ENCODE results near the gene KCND3. TPM values are rescaled to one million over a fixed set of nuclear protein-coding genes. Genes with fewer than 3 reads are reported as not detected.

Gene KCND3
- total and polyA plus RNA-seq, 2 of the 4 experiments (the other 2 are of a cell fraction), result under 0.01 to 0.03 TPM

GRCh38 chr1:112026501-112026900 is 37.0 kb upstream of the KCND3 start:
- Histone ChIP-seq H4K8ac (ENCODE audit: low read depth in 2 of 2, low read length in 2 of 2) (no peak overlapping the region), H3K9ac (ENCODE audit: low read depth, low read length) (no peak overlapping the region), H2BK5ac (ENCODE audit: low read depth, low read length, poor library complexity, severe bottlenecking) (no peak overlapping the region), H2AFZ (replicated peaks; ENCODE audit: low read length, poor library complexity) (no peak overlapping the region), H3K4me3 (ENCODE audit: insufficient read depth, low read depth, low read length) (no peak overlapping the region), H3K36me3 (ENCODE audit: control insufficient read depth, insufficient read depth, low read length) (no peaks in the 10 kb centered on the region), H3K27ac (ENCODE audit: insufficient read depth, low read length) (no peak overlapping the region), H2BK20ac (ENCODE audit: low read depth, low read length) (no peak overlapping the region), H3K14ac (replicated peaks; ENCODE audit: low read depth, low read length) (no peak overlapping the region), H4K20me1 (ENCODE audit: insufficient read depth, low read length) (no peaks in the 10 kb centered on the region), H2BK15ac (ENCODE audit: low read depth, low read length) (no peak overlapping the region), H2AK5ac (ENCODE audit: low read depth, low read length) (no peak overlapping the region), H2AK9ac (replicated peaks; ENCODE audit: low read depth, low read length, poor library complexity) (no peak overlapping the region), H3K4me1 (ENCODE audit: control insufficient read depth, insufficient read depth, low read length) (no peaks in the 10 kb centered on the region), H3K27me3 (ENCODE audit: control insufficient read depth, insufficient read depth, low read length) (peaks cover 2% of the 10 kb centered on the region; the same call in 1 of the 2 replicates), H3K56ac (ENCODE audit: extremely low read depth, insufficient read depth, low read length) (no peak overlapping the region), H4K5ac (ENCODE audit: low read depth, low read length) (no peak overlapping the region), H3K18ac (ENCODE audit: low read depth, low read length) (no peak overlapping the region), H3K4ac (ENCODE audit: low read depth, low read length) (no peak overlapping the region), H3K79me1 (ENCODE audit: low read depth in 1 of 2, low read length in 2 of 2) (no peaks in the 10 kb centered on the region), H4K91ac (ENCODE audit: insufficient read depth, low read depth, low read length) (no peak overlapping the region), H3K9me3 (ENCODE audit: control insufficient read depth, insufficient read depth, low read length) (no peaks in the 10 kb centered on the region), H3K9me1 (ENCODE audit: insufficient read depth, low read length) (no peaks in the 10 kb centered on the region), H3K23ac (ENCODE audit: low read depth, low read length) (no peak overlapping the region), H3K4me2 (ENCODE audit: low read depth, low read length) (no peak overlapping the region), H2BK120ac (ENCODE audit: low read depth, low read length) (no peak overlapping the region)
- dilution Hi-C loops (cut with HindIII; ENCODE audit: low sequenced_read_pairs, unreplicated experiment) (no loop called here), in situ Hi-C loops (cut with MboI; ENCODE audit: low sequenced_read_pairs) (no loop called here), intact Hi-C loops (cut with micrococcal nuclease) (loop anchor here (10.0 kb wide), 1 partner anchor 772 kb away; no protein-coding TSS in a partner anchor)
- BruUV-seq (replicated peaks), result no TSS peak
- TF ChIP-seq RCOR1 (IDR thresholded peaks at IDR 0.05; ENCODE audit: insufficient replicate concordance, low read length) (no peak), USF2 (IDR thresholded peaks at IDR 0.05; ENCODE audit: low read depth, low read length) (no peak), FOS (IDR thresholded peaks at IDR 0.05; ENCODE audit: low read depth, low read length) (no peak), CHD1 (IDR thresholded peaks at IDR 0.05; ENCODE audit: low read depth, low read length) (no peak), CTCF (conservative IDR thresholded peaks at IDR 0.05; ENCODE audit: low read depth, low read length) (no peak), BHLHE40 (IDR thresholded peaks at IDR 0.05; ENCODE audit: low read depth, low read length) (no peak), MAZ (IDR thresholded peaks at IDR 0.05; ENCODE audit: borderline replicate concordance, low read depth, low read length) (no peak), MAFK (IDR thresholded peaks at IDR 0.05; ENCODE audit: low read depth, low read length) (no peak), POLR2A (IDR thresholded peaks at IDR 0.05; ENCODE audit: low read depth, low read length) (no peak), NFE2L2 (IDR thresholded peaks at IDR 0.05; ENCODE audit: low read depth, low read length) (no peak), SMC3 (IDR thresholded peaks at IDR 0.05; ENCODE audit: low read depth, low read length) (no peak), RFX5 (IDR thresholded peaks at IDR 0.05; ENCODE audit: low read depth, low read length) (no peak), MXI1 (IDR thresholded peaks at IDR 0.05; ENCODE audit: borderline replicate concordance, low read depth, low read length) (no peak), CEBPB (IDR thresholded peaks at IDR 0.05; ENCODE audit: low read depth, low read length) (no peak)
- POLR2A ChIA-PET (ENCODE audit: unreplicated experiment), result no interaction called here
- WGBS, 2 experiments (ENCODE audit: extremely low coverage in 2 of 2, insufficient read length in 1 of 2), result no CpG with 5 or more reads among the region's 1 CpG
- ATAC-seq (ENCODE audit: low read depth) (no peak), DNase-seq (no peak)
- CTCF ChIA-PET, result no interaction called here

Data from IMR-90 (cell line).